RWPE2 (cell line): ENCODE measurements around the gene PHETA2.

Experiments
- ATAC-seq: fragments of 200-7000 bp; cut with Tn5 transposase; 3 replicates; pipeline ENCODE4 v1.9.1; 2021; ENCODE audit warnings: low read depth
- DNase-seq: peaks from one replicate; pipeline ENCODE4 v3.0.0-alpha.2; 2020; ENCODE audit warnings: low spot score
- H3K27ac ChIP-seq: fragments of 450-650 bp; 2 replicates; pipeline ENCODE4 v1.5.1; 2017; ENCODE audit warnings: mild to moderate bottlenecking; ENCODE audit not compliant: poor library complexity, severe bottlenecking
- H3K27me3 ChIP-seq: fragments of 250-450 bp; sonication (Bioruptor Pico); 2 replicates; pipeline ENCODE4 v1.5.1; 2021; ENCODE audit warnings: mild to moderate bottlenecking, moderate library complexity; ENCODE audit not compliant: insufficient read depth, poor library complexity, severe bottlenecking
- H3K36me3 ChIP-seq: fragments of 250-450 bp; sonication (Bioruptor Pico); 2 replicates; pipeline ENCODE4 v1.5.1; 2020; ENCODE audit warnings: low read depth, mild to moderate bottlenecking, moderate library complexity
- H3K4me1 ChIP-seq: fragments of 250-450 bp; sonication (Bioruptor Pico); 2 replicates; pipeline ENCODE4 v1.5.1; 2021; ENCODE audit warnings: mild to moderate bottlenecking, moderate library complexity; ENCODE audit not compliant: insufficient read depth, poor library complexity, severe bottlenecking
- H3K4me3 ChIP-seq: fragments of 250-450 bp; sonication (Bioruptor Pico); 2 replicates; pipeline ENCODE4 v1.5.1; 2021; ENCODE audit warnings: mild to moderate bottlenecking, moderate library complexity; ENCODE audit not compliant: severe bottlenecking
- H3K9me3 ChIP-seq: fragments of 250-450 bp; sonication (Bioruptor Pico); 2 replicates; pipeline ENCODE4 v1.5.1; 2021; ENCODE audit warnings: mild to moderate bottlenecking, moderate library complexity; ENCODE audit not compliant: severe bottlenecking
- TF ChIP-seq, protein P1 (sequence below): fragments of 450-650 bp; IDR thresholded peaks from one replicate; pipeline ENCODE4 v1.5.1; 2017; ENCODE audit warnings: mild to moderate bottlenecking, moderate library complexity; ENCODE audit not compliant: poor library complexity, severe bottlenecking

PHETA2 gene

DNA sequence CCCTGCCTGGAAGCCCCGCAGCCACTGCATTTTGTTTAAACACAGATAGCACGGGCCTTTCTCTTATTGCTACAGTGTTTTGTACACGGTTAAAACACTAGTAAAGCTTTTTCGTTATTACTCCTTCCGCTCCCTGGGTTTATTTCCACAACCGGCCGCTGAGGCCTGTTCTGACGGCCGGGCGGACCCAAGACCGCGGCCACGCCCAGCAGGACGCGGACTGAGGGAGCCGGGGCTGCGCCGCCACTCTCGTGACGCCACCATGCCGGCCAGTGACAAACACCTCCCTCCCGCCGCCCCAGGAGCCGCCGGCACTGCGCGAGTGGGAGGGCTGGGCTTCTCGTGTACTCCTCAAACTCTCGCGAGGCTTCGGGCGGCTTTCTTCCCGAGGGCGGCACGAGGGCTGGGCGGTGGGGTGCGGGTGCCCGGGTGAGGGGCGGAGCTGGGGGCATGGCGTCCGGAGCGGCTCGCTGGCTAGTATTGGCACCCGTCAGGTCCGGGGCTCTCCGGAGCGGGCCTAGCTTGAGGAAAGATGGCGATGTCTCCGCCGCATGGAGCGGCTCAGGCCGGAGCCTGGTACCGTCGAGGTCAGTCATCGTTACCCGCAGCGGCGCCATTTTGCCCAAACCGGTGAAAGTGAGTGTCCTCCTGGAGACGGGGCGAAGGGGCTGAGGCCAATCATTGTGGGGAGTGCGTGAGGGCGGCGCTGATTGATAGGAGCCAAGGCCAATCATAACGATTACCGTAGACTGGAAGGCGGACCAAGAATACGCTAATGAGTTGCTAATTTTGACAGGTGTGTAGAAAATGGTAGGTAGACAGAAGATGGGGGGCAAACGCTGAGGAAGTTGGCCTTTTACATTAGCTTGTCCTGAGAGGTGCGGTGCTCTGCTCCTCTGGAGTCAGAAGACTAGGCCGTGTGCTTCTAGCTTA lies 5.5 kb downstream of the PHETA2 start, which contains the start of gene SMDT1:
SMDT1 (plus strand) TSS at position 382 of the 933 bp plus-strand sequence; CDS start at position 451, 69 bp downstream.
- ATAC-seq = peak; percentile 94
- peak; percentile 97 for DNase-seq
- H3K4me3 ChIP-seq = peak within 1 kb of the TSS; percentile 75
- no peaks in the 10 kb centered on the region for H3K9me3 ChIP-seq
- peak within 1 kb of the TSS; percentile 48 for H3K27ac ChIP-seq
- TF ChIP-seq, protein P1, sequence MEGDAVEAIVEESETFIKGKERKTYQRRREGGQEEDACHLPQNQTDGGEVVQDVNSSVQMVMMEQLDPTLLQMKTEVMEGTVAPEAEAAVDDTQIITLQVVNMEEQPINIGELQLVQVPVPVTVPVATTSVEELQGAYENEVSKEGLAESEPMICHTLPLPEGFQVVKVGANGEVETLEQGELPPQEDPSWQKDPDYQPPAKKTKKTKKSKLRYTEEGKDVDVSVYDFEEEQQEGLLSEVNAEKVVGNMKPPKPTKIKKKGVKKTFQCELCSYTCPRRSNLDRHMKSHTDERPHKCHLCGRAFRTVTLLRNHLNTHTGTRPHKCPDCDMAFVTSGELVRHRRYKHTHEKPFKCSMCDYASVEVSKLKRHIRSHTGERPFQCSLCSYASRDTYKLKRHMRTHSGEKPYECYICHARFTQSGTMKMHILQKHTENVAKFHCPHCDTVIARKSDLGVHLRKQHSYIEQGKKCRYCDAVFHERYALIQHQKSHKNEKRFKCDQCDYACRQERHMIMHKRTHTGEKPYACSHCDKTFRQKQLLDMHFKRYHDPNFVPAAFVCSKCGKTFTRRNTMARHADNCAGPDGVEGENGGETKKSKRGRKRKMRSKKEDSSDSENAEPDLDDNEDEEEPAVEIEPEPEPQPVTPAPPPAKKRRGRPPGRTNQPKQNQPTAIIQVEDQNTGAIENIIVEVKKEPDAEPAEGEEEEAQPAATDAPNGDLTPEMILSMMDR = no peak
- H3K4me1 ChIP-seq = no peaks in the 10 kb centered on the region
- H3K27me3 ChIP-seq = no peaks in the 10 kb centered on the region
- H3K36me3 ChIP-seq = peaks cover 18% of the 10 kb centered on the region; the same call in 1 of the 2 replicates

DNA sequence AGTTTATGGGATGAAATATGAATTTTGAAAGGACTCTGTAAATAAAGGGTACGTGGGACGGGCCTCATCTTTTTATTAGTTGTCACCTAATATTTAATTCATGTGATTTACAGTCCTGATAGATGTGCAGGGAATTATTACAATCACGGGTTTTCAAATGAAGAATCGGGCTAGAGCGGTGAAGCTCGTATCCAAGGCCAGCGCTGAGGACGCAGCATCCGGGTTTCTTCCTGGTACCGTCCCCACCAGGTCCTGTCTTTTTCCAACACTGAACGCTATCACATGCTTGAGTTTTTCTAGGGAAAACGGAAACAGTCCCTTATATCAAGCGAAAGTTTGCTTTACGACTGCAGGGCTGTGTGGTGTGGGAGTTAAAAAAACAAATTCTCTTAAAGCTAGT lies 6.2 kb downstream of the PHETA2 start:
- no peaks in the 10 kb centered on the region for H3K9me3 ChIP-seq
- ATAC-seq (no peak), DNase-seq (no peak)
- no peaks in the 10 kb centered on the region for H3K27me3 ChIP-seq
- no peaks in the 10 kb centered on the region for H3K4me1 ChIP-seq
- H3K36me3 ChIP-seq = peaks cover 24% of the 10 kb centered on the region
- peak overlapping the region; percentile 48 for H3K27ac ChIP-seq
- TF ChIP-seq, protein P1 = no peak
- peak overlapping the region; percentile 75 for H3K4me3 ChIP-seq

DNA sequence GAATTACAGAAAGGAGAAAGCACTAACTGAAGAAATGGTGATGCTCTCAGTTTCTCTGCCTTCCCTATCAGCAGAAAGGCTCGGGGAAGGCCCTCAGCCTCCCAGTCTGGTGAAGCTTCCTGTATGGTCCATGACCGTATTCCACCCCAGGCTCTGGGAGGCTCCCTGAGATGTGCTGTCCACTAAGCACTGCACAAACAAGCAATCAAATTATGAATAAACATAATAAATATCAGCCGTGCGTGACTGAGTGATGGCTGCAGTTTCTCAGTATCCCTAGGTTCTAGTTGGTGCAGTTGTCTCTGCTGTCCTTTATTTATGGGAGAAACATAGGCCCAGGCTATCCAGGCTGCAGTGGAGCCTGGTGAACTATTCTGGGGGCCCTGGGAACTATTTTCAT lies 9.1 kb downstream of the PHETA2 start:
- Histone ChIP-seq H3K9me3 (no peaks in the 10 kb centered on the region), H3K27me3 (no peaks in the 10 kb centered on the region), H3K27ac (no peak overlapping the region), H3K4me3 (no peak overlapping the region), H3K4me1 (no peaks in the 10 kb centered on the region), H3K36me3 (peaks cover 45% of the 10 kb centered on the region)
- TF ChIP-seq, protein P1 = no peak
- DNase-seq (no peak), ATAC-seq (no peak)

DNA sequence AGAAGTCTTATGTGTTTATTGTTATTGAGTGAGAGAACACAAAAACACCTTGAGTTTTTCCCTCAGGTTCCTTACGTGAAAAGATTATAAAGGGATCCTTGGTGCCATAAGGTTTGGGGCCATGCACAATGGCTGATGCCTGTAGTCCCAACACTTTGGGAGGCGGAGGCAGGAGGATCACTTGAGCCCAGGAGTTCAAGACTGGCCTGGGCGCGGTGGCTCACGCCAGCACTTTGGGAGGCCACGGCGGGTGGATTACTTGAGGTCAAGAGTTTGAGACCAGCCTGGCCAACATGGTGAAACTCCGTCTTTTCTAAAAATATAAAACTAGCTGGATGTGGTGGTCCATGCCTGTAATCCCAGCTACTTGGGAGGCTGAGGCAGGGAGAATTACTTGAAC lies 10.8 kb downstream of the PHETA2 start:
- peaks cover 52% of the 10 kb centered on the region for H3K36me3 ChIP-seq
- TF ChIP-seq, protein P1 = no peak
- H3K4me1 ChIP-seq = no peaks in the 10 kb centered on the region
- ATAC-seq (no peak), DNase-seq (no peak)
- no peak overlapping the region for H3K27ac ChIP-seq
- no peak overlapping the region for H3K4me3 ChIP-seq
- H3K27me3 ChIP-seq = no peaks in the 10 kb centered on the region
- no peaks in the 10 kb centered on the region for H3K9me3 ChIP-seq

DNA sequence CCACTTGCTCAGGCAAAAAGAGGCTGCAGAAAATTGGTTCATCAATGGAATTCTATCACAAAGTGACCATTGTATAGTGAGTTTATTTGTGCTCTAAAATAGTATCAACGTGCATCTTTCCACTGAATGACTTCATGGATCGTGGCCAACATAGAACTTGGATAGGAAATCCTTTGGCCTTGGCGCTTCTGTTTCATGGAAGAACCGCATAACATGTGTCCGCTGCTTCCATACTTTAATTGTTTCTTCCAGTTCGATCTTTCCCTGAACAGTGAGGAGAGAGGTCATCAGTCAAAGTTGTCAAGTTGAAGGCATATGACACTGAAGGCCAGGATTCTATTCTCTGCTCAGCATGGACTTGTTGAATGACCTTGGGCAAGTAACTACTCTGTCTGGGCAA lies 12.0 kb downstream of the PHETA2 start:
- Histone ChIP-seq H3K9me3 (no peaks in the 10 kb centered on the region), H3K4me1 (no peaks in the 10 kb centered on the region), H3K27me3 (no peaks in the 10 kb centered on the region), H3K27ac (no peak overlapping the region), H3K4me3 (no peak overlapping the region), H3K36me3 (peaks cover 52% of the 10 kb centered on the region)
- TF ChIP-seq, protein P1 = no peak
- DNase-seq = no peak
- no peak for ATAC-seq
